GM12875 (cell line): ENCODE results near the gene LCOR.
"Not testable (repeated sequence)": the region's sequence is repeated elsewhere in the genome, so short reads cannot be mapped to it uniquely, and the experiment has no call there.

Source experiments
- H3K4me3 ChIP-seq: one replicate; pipeline ENCODE4 v1.5.1; 2011; ENCODE audit warnings: low read depth, low read length, control low read depth
- TF ChIP-seq, protein P1 (sequence below): IDR thresholded peaks from 2 replicates; pipeline ENCODE4 v1.5.1; 2011; ENCODE audit warnings: low read depth, mild to moderate bottlenecking, control low read depth, inconsistent platforms, low read length, moderate library complexity, borderline replicate concordance; ENCODE audit not compliant: insufficient read depth

LCOR gene

GRCh38 chr10:96803288-96803664, 28.8 kb upstream of the LCOR start:
- TF ChIP-seq, protein P1, sequence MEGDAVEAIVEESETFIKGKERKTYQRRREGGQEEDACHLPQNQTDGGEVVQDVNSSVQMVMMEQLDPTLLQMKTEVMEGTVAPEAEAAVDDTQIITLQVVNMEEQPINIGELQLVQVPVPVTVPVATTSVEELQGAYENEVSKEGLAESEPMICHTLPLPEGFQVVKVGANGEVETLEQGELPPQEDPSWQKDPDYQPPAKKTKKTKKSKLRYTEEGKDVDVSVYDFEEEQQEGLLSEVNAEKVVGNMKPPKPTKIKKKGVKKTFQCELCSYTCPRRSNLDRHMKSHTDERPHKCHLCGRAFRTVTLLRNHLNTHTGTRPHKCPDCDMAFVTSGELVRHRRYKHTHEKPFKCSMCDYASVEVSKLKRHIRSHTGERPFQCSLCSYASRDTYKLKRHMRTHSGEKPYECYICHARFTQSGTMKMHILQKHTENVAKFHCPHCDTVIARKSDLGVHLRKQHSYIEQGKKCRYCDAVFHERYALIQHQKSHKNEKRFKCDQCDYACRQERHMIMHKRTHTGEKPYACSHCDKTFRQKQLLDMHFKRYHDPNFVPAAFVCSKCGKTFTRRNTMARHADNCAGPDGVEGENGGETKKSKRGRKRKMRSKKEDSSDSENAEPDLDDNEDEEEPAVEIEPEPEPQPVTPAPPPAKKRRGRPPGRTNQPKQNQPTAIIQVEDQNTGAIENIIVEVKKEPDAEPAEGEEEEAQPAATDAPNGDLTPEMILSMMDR = no peak

DNA sequence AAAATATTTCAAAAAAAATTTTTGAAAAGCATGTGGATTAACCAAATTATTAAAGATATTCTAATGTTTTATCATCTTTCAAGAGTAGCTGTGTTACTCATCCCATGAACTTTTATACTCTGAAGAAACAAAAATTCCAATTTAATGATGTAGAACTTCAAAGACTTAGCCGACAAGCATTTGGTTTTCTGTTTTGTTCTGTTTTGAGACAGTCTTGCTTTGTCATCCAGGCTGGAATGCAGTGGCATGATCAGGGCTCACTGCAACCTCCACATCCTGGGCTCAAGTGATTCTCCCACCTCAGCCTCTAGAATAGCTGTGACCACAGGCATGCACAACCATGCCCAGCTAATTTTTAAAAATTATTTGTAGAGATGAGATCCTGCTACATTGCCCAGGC, 17.8 kb upstream of the LCOR start:
- TF ChIP-seq, protein P1 = no peak
- no peak overlapping the region for H3K4me3 ChIP-seq

More at GRCh38 chr10:96803288-96803664, 28.8 kb upstream of the LCOR start:
- H3K4me3 ChIP-seq = no peak overlapping the region

GRCh38 chr10:96818971-96819370, 13.1 kb upstream of the LCOR start:
- H3K4me3 ChIP-seq = not testable (repeated sequence)

DNA sequence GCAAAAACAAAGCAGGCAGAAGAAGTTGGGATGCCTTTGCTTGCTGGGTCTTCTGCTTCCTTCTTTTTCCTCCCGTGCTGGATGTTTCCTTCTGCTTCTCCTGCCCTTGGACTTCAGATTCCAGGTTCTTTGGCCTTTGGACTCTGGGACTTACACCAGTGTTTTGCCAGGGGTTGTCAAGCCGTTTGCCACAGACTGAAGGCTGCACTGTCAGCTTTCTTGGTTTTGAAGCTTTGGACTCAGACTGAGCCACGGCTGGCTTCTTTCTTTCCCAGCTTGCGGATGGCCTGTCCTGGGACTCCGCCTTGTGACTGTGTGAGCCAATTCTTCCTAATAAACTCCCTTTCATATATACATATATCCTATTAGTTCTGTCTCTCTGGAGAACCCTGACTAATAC, 11.3 kb upstream of the LCOR start:
- no peak overlapping the region for H3K4me3 ChIP-seq
- TF ChIP-seq, protein P1 = no peak

- TF ChIP-seq, protein P1 = no peak
- no peak overlapping the region for H3K4me3 ChIP-seq
These were observed 5.7 kb upstream of the LCOR start for GRCh38 chr10:96826438-96826837.

DNA sequence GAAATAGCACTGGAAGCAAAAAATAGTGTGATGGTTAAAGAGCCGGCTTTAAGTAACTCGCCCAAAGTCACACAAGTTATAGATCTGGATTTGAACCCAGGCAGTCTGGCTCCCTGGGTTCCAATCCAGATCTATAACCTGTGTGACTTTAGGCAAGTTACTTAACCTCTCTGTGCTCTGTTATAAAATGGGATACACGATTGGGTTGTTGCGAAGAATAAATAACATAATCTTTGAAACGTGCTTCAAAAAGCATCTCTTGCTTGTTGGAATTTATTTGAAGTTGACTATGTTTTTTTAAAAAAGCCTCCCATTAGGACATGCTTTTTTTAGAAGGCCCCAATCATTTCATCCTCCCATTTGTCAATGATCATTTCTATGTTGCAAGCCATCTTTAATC, 3.5 kb upstream of the LCOR start:
- TF ChIP-seq, protein P1 = no peak
- H3K4me3 ChIP-seq = no peak overlapping the region

GRCh38 chr10:96829029-96829773, 2.9 kb upstream of the LCOR start:
- TF ChIP-seq, protein P1 = no peak
- H3K4me3 ChIP-seq = no peak overlapping the region
